Heart left ventricle (tissue), 16 donors: Measurements from ENCODE around the gene MAML2. TPM values are rescaled to one million over a fixed set of nuclear protein-coding genes. Genes with fewer than 3 reads are reported as not detected.

Experiments
- ATAC-seq, 4 donors: fragments of 200-7000 bp; cut with Tn5 transposase; one replicate each; pipeline ENCODE4 v1.9.1; 2020 to 2022; ENCODE audit warnings: moderate library complexity in 4 of 4, mild to moderate bottlenecking in 3 of 4, moderate number of reproducible peaks in 1 of 4
- DNase-seq, 5 donors: peaks; one replicate each; pipeline ENCODE4 v3.0.0-alpha.2; 2020
- H3K27ac ChIP-seq, 12 donors: fragments of 200-600 bp; sonication (generic) in 4 of 12; one replicate each; pipeline versions ENCODE4 v1.5.0 to v1.8.0; 2016 to 2022; ENCODE audit warnings: mild to moderate bottlenecking in 2 of 12
- H3K27me3 ChIP-seq, 9 donors: fragments of 200-600 bp; sonication (generic) in 2 of 9; one replicate each; pipeline versions ENCODE4 v1.5.1 to v1.8.0; 2016 to 2022; ENCODE audit warnings: mild to moderate bottlenecking in 3 of 9
- H3K36me3 ChIP-seq, 9 donors: fragments of 200-600 bp; sonication (generic) in 2 of 9; one replicate each; pipeline versions ENCODE4 v1.5.0 to v1.8.0; 2018 to 2022; ENCODE audit warnings: mild to moderate bottlenecking in 2 of 9
- H3K4me1 ChIP-seq, 12 donors: fragments of 200-600 bp; sonication (generic) in 4 of 12; one replicate each; pipeline versions ENCODE4 v1.5.0 to v1.8.0; 2016 to 2022; ENCODE audit warnings: mild to moderate bottlenecking in 3 of 12
- H3K4me3 ChIP-seq, 12 donors: fragments of 200-600 bp; sonication (generic) in 4 of 12; one replicate each; pipeline versions ENCODE4 v1.5.0 to v1.8.0; 2017 to 2022; ENCODE audit warnings: mild to moderate bottlenecking in 9 of 12, moderate library complexity in 4 of 12
- H3K9me3 ChIP-seq, 12 donors: fragments of 200-600 bp; sonication (generic) in 4 of 12; one replicate each; pipeline versions ENCODE4 v1.5.0 to v1.8.0; 2016 to 2022; ENCODE audit warnings: mild to moderate bottlenecking in 1 of 12
- POLR2A ChIP-seq, 2 donors: fragments of 450-650 bp; IDR thresholded peaks; one replicate each; pipeline ENCODE4 v1.6.1; 2017; ENCODE audit warnings: antibody characterized with exemption in 2 of 2, mild to moderate bottlenecking in 2 of 2, moderate library complexity in 2 of 2
- WGBS, 4 donors: extraction: QIAGEN DNeasy Blood & Tissue Kit in 2 of 4; methylation state at CpG; one replicate each; pipeline versions ENCODE4 v1.1.5 to v1.1.7; 2013 to 2018; 5-methylcytosine and 5-hydroxymethylcytosine counted together
- intact Hi-C, 10 donors: fragments of 100-400 bp; cut with DNase I; formaldehyde crosslinking; loops; one replicate each; pipeline versions ENCODE4 v1.11.1 to v1.14.2; 2022
- polyA plus RNA-seq, 2 donors: library from polyadenylated mRNA; stranded (reverse); fragments of 200-250 nt; gene quantifications; one replicate each; pipeline ENCODE4 v1.2.3, GENCODE V29; 2013
- total RNA-seq, 9 donors: library from RNA; depleted of rRNA in 2 of 9; stranded (reverse); fragments of >200 nt in 2 of 9; fragmentation: NEBNext Ultra II Directional in 3 of 9; extraction: Animal tissue kit (Norgen Biotek cat#: 25700) in 3 of 9; gene quantifications; one replicate each; pipeline versions ENCODE4 v1.1.0 to v1.2.4, GENCODE V29; 2016 to 2023
- TF ChIP-seq, protein P1 (sequence below), 12 donors: fragments of 200-600 bp; sonication (generic) in 4 of 12; IDR thresholded peaks; one replicate each; pipeline versions ENCODE4 v1.5.0 to v1.8.0; 2018 to 2022; ENCODE audit warnings: antibody characterized with exemption in 12 of 12, mild to moderate bottlenecking in 5 of 12
- donor health status: ischemic (EF 13 %, LVEDD 7.1; RV severe dilation, severe dysfunction).
- donor health status: healthy with polysubstance abuse.
- donor health status: DM: no; HTN: yes; CAD: no.
- donor health status: DM: no; HTN: no; CAD: no.
- donor health status: ischemic (EF 25% LVEDD 6.9; RV normal size, moderate dysfunction).
- donor health status: ischemic (EF 25% LVEDD 5.7; RV mildly dilated, moderate dysfunction).
- donor health status: healthy.
- donor health status: DM: yes; HTN: yes; CAD: no.
- donor health status: ischemic (EF 35%, LVEDD 5.7; RV mildly dilated, moderate dysfunction).
- donor health status: nonischemic (EF 11% LVEDD 7.7; RV severe dilation, severe dysfunction).
- donor health status: DM: yes; HTN: yes; CAD: no.
- donor health status: PGD.
- donor health status: ischemic (EF 29% LVEDD 5.4; RV normal size, mild dysfunction).
- donor health status: nonischemic (EF 23%, LVEDD 6.1; RV moderate dilation, normal function).

The MAML2 gene
- total and polyA plus RNA-seq, 11 donors: 1.3 to 10.8 (median 4.8) TPM

DNA sequence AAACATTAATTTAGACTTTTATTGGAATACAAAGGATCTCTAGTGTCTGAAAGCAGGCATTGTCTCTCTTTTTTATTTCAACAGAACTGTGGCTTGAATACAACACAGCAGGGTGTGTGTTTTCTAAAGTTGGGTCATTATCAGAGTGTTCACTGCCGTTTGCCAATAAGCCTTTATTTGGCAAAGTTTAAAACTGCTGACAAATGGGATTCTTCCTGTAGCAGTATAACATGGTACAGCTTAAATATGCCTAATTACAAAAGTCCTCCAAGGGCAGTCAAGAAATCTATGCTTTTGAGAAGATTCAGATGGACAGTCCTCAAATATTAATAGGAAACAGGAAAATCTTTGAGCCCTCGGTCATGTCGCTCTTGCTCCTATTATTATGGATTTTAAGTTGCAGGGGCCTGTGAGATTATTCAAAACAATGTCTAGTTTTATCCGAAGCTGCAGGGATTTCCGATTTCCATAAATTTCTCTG is 199.9 kb downstream of the MAML2 start:
- peak overlapping the region in 8 of 12 donors; percentile 2 to 42 (median 19) for H3K27ac ChIP-seq
- intact Hi-C loops: no loop called here
- ATAC-seq (peak; percentile 10 to 45 (median 31)), DNase-seq (no peak)
- 54 to 60% (median 57%) methylated on average over 5 of the region's 5 CpGs for WGBS, 4 donors
- no peaks in the 10 kb centered on the region for H3K36me3 ChIP-seq
- TF ChIP-seq, protein P1, sequence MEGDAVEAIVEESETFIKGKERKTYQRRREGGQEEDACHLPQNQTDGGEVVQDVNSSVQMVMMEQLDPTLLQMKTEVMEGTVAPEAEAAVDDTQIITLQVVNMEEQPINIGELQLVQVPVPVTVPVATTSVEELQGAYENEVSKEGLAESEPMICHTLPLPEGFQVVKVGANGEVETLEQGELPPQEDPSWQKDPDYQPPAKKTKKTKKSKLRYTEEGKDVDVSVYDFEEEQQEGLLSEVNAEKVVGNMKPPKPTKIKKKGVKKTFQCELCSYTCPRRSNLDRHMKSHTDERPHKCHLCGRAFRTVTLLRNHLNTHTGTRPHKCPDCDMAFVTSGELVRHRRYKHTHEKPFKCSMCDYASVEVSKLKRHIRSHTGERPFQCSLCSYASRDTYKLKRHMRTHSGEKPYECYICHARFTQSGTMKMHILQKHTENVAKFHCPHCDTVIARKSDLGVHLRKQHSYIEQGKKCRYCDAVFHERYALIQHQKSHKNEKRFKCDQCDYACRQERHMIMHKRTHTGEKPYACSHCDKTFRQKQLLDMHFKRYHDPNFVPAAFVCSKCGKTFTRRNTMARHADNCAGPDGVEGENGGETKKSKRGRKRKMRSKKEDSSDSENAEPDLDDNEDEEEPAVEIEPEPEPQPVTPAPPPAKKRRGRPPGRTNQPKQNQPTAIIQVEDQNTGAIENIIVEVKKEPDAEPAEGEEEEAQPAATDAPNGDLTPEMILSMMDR (IDR thresholded peaks at IDR 0.05): no peak
- no peak for TF ChIP-seq POLR2A (IDR thresholded peaks at IDR 0.05)
- H3K27me3 ChIP-seq: no peaks in the 10 kb centered on the region
- H3K4me1 ChIP-seq: peaks cover 0 to 35% (median 12%) of the 10 kb centered on the region in 12 donors
- H3K9me3 ChIP-seq: no peaks in the 10 kb centered on the region
- no peak overlapping the region for H3K4me3 ChIP-seq

DNA sequence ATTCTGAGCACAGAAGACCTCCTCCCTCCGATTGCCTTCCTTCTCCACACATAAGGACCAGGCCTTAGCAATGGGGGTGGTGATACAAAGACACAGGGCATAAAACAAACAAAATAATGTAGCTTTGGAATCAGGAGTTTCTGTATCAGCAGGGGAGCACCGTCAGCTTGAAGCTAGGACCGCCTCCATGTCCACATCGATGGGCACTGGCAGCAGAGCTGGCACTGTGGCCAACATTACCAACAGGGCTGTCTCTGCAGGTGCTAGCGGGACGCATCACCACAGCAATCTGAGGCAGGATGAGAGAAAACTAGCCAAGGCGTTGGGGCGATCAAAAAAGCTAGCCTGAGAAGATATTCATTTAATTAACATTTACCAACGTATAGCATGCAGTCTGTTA is 201.4 kb downstream of the MAML2 start:
- no peaks in the 10 kb centered on the region for H3K27me3 ChIP-seq
- no peaks in the 10 kb centered on the region for H3K36me3 ChIP-seq
- TF ChIP-seq POLR2A (IDR thresholded peaks at IDR 0.05): no peak
- TF ChIP-seq, protein P1 (IDR thresholded peaks at IDR 0.05): no peak
- intact Hi-C loops: no loop called here
- DNase-seq (no peak), ATAC-seq (no peak)
- WGBS, 4 donors: 96 to 98% (median 97%) methylated on average over 9 of the region's 9 CpGs
- H3K9me3 ChIP-seq: no peaks in the 10 kb centered on the region
- no peak overlapping the region for H3K27ac ChIP-seq
- H3K4me1 ChIP-seq: peaks cover 0 to 49% (median 18%) of the 10 kb centered on the region in 12 donors
- H3K4me3 ChIP-seq: no peak overlapping the region

DNA sequence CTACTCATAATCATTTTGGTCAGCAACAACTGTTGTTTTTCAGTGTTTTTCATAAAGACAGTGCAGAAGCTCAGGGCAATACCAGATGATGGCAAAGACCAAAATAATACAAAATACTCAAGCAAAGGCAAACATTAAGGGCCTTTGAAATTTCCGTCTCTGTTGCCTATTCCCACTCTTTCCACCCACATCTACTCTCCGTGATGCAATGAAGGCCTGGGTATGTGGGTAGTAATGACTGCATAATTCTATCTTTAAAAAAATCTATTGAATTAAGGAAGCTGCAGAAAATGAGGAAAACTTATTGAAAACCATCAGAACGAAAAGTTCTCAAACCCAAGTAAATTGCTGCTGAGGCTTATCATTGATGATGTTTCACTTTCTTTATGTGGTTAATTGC is 203.3 kb downstream of the MAML2 start:
- Histone ChIP-seq H3K4me1 (peaks cover 0 to 62% (median 19%) of the 10 kb centered on the region in 12 donors), H3K27ac (no peak overlapping the region), H3K36me3 (no peaks in the 10 kb centered on the region), H3K9me3 (no peaks in the 10 kb centered on the region), H3K4me3 (no peak overlapping the region), H3K27me3 (no peaks in the 10 kb centered on the region)
- no peak for TF ChIP-seq POLR2A (IDR thresholded peaks at IDR 0.05)
- TF ChIP-seq, protein P1 (IDR thresholded peaks at IDR 0.05): no peak
- DNase-seq (no peak), ATAC-seq (no peak)
- 83 to 93% (median 91%) methylated on average over 3 of the region's 3 CpGs for WGBS, 4 donors
- intact Hi-C loops: no loop called here

DNA sequence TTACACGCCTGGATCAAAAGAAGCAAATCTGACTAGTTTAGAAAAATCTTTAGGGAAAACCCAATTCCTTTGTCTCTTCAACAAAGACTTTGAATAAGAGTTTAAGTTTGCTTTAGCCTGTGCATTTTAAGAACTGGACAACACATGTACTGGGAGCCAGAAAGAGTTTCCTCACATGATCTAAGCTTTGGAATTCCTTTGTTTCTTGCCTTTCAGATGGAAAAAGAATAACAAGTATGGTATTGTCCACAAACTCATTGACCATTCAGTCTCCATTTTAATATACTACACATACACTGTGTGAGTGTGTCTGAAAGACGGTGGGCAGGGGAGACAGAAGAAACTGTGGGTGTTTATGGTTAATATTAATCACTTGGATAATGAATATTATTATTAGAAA is 205.6 kb downstream of the MAML2 start:
- intact Hi-C loops: no loop called here
- no peak for TF ChIP-seq POLR2A (IDR thresholded peaks at IDR 0.05)
- TF ChIP-seq, protein P1 (IDR thresholded peaks at IDR 0.05): no peak
- ATAC-seq (no peak), DNase-seq (no peak)
- Histone ChIP-seq H3K4me3 (no peak overlapping the region), H3K4me1 (peaks cover 0 to 46% (median 8%) of the 10 kb centered on the region in 12 donors), H3K27ac (peak overlapping the region in 3 of 12 donors; percentile 3 to 22 (median 18)), H3K36me3 (no peaks in the 10 kb centered on the region), H3K9me3 (no peaks in the 10 kb centered on the region), H3K27me3 (no peaks in the 10 kb centered on the region)
- WGBS, 4 donors: 64 to 73% (median 71%) methylated on average over 2 of the region's 2 CpGs
